Endothelial cell of hepatic sinusoid (primary cell): ENCODE results near the gene ZNF592.

ENCODE experiments used
- in situ Hi-C: cut with HindIII; loops from 2 replicates; pipeline ENCODE4 v1.10.0; 2017; ENCODE audit warnings: low sequenced_read_pairs

The ZNF592 gene

DNA sequence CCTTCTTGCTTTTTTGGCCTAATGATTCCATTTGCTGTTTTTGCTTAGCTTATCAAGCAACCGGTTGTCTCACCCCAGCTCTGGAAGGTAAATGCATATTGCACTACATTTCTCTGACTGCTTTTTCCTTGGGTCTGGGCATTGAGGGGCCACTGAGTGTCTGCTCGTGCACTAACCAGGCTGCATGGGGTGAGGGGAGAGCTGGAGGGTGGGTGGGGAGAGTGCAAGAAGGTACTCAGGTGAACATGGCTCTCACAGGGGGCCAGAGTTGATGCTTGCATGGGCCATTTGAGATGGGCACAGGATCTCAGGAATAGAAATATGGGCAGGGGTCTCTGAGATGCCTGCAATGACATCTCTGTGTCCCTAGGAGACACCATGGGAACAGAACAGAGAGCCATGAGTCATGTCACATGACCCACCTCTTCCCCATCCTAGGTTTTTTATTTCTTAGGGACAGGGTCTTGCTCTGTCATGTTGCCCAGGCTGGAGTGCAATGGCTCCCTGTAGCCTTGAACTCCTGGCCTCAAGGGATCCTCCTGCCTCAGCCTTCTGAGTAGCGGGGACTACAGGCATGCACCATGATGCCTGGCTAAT, 75.0 kb downstream of the ZNF592 start:
- in situ Hi-C loops, result no loop called here

DNA sequence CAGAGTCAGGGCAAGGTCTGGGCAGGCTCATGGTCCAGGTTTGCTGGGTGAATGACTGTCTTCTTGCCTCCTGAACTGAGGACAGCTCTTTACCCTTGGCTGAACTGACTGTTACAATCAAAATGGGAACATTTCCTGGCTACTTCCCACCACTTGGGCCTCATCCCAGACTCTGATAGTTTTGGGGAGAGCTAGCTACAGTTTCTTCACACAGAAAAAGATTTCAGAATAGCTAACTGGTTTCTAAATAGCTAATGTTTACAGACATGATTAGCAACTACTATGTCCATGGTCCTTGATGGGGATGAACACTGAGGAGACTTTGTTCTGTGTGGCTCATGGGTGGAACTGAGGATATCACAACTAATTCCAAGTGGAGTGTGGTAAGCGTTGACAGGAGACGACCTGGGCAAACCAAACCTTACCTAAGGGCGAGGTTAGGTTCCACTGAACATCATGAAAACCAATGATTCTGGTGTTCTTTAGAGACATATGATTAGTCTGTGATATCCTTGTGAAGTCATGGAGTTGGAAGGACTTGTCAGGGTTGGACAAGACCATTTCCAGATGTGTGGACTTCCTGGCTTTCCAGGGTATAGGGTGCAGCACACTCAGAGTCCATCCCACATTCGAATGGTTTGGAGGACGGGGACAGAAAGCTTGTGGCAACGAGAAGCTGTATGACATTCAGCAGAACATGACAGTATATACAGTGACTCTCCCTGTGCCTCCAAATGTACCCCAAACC, 76.0 kb downstream of the ZNF592 start:
- in situ Hi-C loops, result loop anchor here (25.0 kb wide), 1 partner anchor 313 kb away; no protein-coding TSS in a partner anchor

DNA sequence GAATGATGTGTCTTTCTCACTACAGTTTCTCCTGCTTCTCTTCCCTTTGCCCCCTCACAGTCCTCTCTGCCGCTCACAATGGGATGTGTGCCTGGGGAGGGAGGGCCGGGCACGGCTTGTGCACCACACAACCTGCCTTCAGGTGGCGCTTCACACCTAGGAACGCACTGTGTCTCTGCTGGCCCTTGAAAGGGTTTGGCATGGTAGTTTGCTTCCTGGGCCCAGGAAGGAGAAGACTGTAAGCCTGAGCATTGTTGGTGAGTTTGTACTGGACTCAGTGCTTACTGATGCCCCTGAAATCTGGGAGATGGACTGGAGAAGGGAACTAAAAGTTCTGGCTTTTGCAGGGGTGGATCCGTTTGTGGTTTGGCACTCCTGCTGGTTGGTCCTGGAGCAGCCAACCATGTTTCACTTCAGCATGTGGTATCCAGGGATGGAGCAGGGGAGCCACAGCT, 78.0 kb downstream of the ZNF592 start:
- in situ Hi-C loops, result loop anchor here (25.0 kb wide), 1 partner anchor 311 kb away; no protein-coding TSS in a partner anchor

DNA sequence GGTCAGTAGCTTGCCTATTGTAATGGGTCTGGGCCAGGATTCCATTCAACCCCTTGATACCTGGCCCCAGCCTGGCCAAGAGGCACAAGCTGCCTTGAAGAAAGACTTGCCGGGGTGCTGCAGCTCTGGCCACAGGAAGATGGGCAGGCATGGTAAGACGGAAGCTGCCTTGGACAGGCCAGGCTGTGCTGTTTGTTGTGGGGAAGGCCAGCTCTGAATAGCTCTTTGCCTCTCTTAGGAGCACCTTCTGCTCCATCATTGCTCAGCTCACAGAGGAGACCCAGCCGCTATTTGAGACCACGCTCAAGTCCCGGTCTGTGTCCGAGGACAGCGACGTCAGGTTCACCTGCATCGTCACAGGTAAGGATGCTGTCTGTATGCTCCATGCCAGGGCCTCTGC, 78.9 kb downstream of the ZNF592 start:
- in situ Hi-C loops, result loop anchor here (25.0 kb wide), 1 partner anchor 310 kb away; no protein-coding TSS in a partner anchor

DNA sequence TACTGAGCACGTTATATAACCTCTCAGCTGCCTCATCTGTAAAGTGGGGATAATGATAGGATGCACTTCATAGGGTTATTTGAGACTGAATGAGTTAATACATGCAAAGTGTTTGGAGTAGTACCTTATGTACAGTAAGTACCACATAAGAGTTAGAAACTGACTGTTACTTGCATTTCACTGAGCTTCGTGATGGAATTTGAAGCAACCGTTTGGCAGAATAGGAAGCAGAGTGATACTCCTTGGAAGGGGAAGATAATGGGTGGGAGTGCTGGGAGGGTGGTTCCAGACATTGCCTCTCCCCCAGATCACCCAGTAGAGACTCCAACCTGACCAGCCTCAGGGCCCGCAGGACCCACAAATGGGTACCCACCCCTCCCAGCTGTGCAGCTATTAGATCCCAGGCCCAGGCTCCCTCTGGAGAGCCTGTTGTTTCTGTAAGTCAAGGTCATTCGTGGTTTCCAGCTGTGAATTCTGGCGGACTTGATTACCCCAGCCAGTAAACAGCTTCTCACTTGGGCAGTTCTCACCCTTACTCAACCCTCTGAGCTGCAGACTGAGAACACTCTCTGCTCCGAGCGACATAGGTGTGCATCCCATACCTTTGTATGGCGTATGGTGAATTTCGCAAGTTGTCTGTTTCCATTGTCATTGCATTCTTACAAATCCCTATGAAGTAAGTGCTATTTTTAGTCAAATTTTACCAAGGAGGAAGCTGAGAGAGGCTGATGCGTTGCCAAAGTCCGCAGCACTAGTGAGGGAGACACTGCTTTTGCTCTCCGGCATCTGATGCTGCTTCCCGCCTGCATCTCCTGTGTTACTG, 79.9 kb downstream of the ZNF592 start:
- in situ Hi-C loops, result loop anchor here (25.0 kb wide), 1 partner anchor 309 kb away; no protein-coding TSS in a partner anchor

DNA sequence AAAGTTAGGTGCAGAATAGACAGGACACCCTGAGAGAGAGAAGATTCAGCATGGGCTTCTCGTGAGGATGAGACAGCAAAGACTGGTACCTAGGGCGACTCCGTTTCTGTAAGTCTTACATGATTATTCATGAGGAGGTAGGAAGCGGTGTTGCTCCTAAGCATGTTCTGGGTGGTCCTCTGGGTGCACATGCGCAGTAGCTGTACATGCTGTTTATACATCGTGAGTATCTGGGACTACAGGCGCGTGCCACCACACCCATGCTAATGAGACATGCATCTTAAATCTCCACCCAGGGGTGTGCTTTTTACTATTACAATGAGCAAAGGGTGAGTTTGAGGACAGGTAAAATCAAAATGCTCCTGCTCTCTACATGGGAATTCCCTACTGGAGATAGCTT, 81.0 kb downstream of the ZNF592 start:
- in situ Hi-C loops, result loop anchor here (25.0 kb wide), 1 partner anchor 308 kb away; no protein-coding TSS in a partner anchor

DNA sequence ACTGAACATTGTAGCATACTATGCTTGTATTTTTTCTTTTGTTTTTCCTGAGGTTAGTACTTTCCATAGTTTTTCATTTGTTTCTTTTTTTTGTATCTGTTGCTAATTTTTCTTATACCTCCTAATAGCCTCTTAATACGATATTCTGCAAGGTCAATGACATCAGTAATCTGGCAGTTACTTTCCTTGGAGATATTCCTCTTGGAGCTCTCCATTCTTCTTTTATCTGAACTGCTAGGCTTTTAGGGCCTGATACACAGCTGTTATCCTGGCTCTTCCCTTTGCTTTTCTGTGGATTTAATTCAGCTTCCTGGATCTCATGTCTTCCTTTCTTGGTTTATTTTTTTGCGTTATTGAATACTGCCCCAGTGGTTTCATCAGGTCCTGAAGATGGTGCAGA, 81.6 kb downstream of the ZNF592 start:
- in situ Hi-C loops, result loop anchor here (5.0 to 25.0 kb wide), 2 partner anchors 82 to 307 kb away; no protein-coding TSS in a partner anchor

DNA sequence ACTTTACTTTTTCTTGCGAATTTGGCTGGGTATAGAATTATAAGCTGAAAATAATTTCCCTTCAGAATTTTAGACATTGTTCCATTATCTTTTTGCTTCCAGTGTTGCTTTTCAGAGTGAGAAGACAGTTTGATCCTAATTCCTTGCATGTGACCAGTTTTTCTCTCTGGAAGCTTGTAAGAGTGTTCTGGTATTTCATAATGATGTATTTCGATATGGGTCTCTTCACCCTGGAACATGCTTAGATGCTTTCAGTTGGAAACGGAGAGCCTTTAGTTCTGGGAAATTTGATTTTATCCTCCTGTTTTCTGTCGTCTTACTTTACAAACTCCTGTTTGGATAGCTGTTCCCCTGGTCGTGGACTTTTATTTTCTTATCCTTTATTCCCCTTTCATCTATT, 82.6 kb downstream of the ZNF592 start:
- in situ Hi-C loops, result loop anchor here (5.0 to 25.0 kb wide), 2 partner anchors 81 to 306 kb away; no protein-coding TSS in a partner anchor

DNA sequence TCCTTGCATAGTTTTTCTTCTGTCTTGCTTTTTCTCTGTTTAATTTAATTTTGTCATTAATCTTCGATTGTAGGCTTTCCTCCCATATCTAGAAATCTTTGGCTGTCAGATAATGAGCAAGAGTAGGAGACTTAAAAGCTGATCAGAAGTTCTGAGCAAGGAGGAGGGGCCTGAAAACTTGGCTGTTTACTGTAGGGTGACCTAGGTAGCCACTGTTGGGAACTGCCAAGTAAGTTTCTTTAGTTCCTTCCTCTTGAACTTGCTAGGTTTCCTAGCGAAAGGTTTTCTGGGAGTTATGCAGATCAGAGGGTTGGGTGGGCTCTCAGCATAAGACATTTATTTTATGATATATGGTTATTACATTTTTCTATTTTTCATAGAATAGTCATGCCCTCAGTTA, 83.2 kb downstream of the ZNF592 start:
- in situ Hi-C loops, result loop anchor here (5.0 to 25.0 kb wide), 2 partner anchors 81 to 306 kb away; no protein-coding TSS in a partner anchor

DNA sequence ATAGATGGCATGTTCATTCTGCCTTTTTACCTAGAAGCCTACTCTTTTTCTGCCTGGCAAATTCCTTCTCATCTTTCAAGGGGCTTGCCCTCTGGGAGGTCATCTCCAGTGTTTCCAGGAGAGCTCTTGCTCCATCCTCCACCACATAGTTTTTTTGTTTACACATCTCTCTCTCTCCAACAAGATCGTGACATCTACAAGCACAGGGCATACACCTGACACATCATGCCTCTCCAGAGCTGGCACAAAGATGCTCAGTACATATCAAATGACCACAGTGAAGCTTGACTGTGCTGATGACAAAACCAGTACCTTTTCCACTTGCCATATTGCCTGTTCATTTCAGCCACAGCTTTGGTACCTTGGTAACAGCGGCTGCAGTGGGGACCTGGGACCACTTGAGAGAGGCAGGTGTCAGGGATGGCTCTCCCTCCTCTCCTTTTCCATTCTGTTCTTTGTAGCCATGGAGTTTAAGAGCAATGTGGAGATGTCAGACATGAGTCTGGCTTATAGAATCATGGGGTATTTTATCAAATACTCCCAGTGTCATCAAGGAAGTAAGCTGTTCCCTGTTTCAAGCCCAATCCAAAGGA, 84.2 kb downstream of the ZNF592 start:
- in situ Hi-C loops, result loop anchor here (5.0 to 25.0 kb wide), 2 partner anchors 80 to 305 kb away; no protein-coding TSS in a partner anchor

DNA sequence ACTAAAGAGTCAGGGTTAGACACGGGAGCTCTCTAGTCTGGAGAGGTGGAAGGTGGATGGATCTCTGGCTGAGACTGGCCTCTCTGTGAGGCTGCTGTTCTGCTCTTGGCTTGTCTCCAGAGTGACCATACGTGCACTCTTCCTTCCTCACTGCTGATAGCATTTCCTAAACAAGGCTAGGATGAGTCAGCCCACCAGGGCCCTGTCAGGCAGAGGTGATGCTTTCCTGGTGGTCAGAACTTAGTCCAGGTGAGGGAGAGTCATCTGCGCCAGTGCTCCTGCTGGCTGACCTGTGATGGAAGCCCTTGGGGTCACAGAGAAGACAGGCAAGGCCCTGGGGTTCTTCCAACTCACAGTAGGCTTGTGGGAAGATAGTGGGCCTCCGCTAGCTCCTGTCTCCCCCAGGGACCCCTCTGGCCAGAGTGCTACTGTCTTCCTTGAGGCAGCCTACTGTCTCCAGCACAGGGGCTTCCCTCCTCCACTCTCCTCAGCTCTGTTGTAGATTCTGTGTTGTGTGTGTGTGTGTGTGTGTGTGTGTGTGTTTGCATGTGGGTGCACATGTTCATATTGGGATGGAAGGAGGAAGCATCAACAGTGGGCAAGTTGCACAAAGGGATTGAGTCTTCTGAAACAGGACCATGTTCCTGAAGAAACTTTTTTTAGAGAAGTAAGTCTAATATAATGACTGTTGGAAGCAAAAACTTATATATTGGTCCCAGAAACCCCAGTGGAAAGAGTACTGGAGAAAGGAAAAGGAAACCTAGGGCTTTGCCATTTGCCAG, 85.2 kb downstream of the ZNF592 start:
- in situ Hi-C loops, result loop anchor here (5.0 to 25.0 kb wide), 2 partner anchors 79 to 304 kb away; no protein-coding TSS in a partner anchor

DNA sequence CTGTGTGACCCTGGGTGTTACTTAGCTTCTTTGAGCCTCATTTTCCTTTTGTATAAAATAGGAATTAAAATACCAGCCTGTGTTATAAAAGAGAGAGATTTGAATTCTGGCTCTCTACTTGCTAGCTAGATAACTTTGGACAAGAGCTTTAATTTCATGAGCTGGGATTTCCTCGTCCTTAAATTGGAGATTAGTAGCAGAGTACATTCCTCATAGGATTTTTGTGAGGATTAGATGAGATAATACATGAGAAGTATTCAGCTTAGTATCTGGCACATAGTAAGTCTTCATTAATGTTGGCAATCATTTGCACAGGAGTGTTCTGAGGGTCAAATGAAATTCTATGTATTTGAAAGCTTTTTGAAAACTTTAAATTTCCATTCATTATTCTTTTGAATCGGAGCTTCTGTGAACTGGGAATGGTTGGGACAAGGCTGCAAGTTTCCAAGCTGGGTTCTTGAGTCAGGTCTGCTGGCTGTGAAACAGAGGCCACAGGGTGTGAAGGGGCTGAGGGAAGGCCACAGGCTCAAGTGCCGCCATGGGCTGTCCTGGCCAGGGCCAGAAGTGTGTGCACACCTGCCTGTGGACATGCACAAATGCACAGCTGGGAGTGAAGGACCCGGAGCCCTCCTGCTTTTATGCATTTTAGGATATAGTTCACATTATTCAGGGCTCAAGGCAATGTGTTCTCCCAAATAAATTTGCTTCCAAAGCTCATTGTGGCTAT, 86.0 kb downstream of the ZNF592 start:
- in situ Hi-C loops, result loop anchor here (5.0 to 25.0 kb wide), 2 partner anchors 78 to 303 kb away; no protein-coding TSS in a partner anchor

DNA sequence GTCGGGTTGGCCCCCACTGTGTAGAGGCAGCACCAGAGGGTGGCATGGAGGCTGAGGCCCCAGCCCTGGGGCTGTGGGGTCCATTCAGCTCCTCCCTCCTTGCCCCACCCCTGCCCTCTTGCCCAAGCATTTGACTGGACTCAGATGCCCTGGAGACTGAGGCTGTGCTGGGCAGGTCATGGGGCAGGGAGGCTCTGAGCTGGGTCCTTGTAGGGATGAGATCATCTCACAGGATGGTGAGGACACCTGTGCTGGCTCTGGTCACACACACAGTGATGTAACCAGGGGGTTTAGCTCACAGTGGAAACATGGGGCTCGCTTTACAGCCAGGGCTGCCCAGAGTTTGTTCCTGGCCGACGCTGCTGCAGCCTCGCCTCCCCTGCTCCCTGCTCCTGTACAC, 86.6 kb downstream of the ZNF592 start:
- in situ Hi-C loops, result loop anchor here (5.0 to 25.0 kb wide), 4 partner anchors 77 to 302 kb away; no protein-coding TSS in a partner anchor

DNA sequence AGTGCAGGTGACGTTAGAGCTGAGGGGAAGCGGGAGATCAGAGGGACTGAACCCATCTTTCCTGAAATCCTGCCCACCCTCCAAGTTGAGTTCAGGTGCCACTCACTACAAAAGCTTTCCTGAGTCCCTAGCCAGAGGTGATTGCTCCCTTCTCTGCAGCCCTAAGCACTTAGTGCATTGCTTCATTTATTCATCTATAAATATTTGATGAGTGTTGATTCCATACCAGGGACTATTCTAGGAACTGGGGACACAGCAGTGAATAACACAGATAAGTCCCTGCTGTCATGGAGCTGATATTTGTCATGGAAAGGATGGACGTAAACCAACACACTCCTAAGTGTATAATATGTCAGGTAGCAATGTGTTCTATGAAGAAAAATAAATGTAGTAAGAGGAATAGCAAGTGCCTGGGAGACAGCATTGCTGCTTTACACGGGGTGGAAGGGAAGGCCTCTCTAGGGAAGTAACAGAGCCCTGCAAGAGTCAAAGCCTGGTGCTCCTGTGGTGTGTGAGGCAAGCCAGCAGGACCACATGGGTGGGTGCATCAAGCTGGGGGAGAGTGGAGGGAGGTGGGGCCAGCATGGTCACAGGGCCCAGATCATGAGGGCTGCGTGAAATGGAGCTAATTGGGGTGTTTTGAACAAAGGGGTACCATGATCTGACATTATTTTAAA, 87.4 kb downstream of the ZNF592 start:
- in situ Hi-C loops, result loop anchor here (5.0 to 25.0 kb wide), 3 partner anchors 122 to 302 kb away; no protein-coding TSS in a partner anchor

DNA sequence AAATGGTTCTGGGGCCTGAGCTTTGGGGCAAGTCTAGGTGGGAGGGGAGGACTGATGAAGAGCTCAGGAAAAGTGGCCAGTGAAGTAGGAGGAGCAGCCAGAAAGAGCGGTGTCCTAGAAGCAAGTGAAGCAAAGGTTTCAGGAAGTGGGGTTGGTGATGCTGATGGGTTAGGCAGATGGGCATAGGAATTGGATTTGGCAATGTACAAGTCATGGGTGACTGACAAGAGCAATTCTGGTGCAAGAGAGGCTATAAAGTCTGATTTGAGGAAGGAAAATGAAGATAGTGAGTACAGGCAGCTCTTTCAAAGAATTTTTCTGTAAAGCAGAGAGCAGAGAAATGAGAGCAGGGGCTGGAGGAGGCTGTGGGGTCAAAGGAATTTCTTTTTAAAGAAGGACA, 88.5 kb downstream of the ZNF592 start:
- in situ Hi-C loops, result loop anchor here (5.0 to 25.0 kb wide), 3 partner anchors 120 to 300 kb away; no protein-coding TSS in a partner anchor

DNA sequence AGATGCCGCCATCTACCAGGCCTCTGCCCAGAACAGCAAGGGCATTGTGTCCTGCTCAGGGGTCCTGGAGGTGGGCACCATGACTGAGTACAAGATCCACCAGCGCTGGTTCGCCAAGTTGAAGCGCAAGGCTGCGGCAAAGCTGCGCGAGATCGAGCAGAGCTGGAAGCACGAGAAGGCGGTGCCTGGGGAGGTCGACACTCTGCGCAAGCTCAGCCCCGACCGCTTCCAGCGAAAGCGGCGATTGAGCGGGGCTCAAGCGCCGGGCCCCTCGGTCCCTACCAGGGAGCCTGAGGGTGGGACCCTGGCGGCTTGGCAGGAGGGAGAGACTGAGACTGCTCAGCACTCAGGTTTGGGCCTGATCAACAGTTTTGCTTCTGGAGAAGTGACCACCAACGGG, 91.3 kb downstream of the ZNF592 start:
- in situ Hi-C loops, result loop anchor here (5.0 to 25.0 kb wide), 3 partner anchors 118 to 298 kb away; no protein-coding TSS in a partner anchor

DNA sequence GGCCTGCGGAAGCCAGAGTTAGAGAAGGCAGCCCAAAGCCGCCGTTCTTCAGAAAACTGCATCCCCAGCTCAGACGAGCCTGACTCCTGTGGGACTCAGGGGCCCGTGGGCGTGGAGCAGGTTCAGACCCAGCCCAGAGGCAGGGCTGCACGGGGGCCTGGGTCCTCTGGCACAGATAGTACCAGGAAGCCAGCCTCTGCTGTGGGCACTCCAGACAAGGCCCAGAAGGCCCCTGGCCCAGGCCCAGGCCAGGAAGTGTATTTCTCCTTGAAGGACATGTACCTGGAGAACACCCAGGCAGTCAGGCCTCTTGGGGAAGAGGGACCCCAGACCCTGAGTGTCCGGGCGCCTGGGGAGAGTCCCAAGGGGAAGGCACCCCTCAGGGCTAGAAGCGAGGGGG, 91.9 kb downstream of the ZNF592 start:
- in situ Hi-C loops, result loop anchor here (25.0 kb wide), 1 partner anchor 297 kb away; no protein-coding TSS in a partner anchor
